Keratinocyte (primary cell): ENCODE data around the gene CFAP57.

Experiments used
- EZH2 ChIP-seq: IDR thresholded peaks from one replicate; pipeline ENCODE4 v1.6.1; 2012; ENCODE audit warnings: inconsistent platforms, mild to moderate bottlenecking, low read length, moderate library complexity
- TF ChIP-seq, protein P1 (sequence below), 3 experiments: IDR thresholded peaks in 1 of 3; conservative IDR thresholded peaks in 1 of 3; optimal IDR thresholded peaks in 1 of 3; 2 replicates in 2 of 3; 3 replicates in 1 of 3; pipeline versions ENCODE3 to v1.5.1; 2011; ENCODE audit warnings: low read length in 3 of 3, mild to moderate bottlenecking in 3 of 3, moderate library complexity in 2 of 3, control low read depth in 1 of 3, inconsistent platforms in 1 of 3; ENCODE audit not compliant: insufficient read depth in 2 of 3; ENCODE audit errors: extremely low read depth in 1 of 3

DNA sequence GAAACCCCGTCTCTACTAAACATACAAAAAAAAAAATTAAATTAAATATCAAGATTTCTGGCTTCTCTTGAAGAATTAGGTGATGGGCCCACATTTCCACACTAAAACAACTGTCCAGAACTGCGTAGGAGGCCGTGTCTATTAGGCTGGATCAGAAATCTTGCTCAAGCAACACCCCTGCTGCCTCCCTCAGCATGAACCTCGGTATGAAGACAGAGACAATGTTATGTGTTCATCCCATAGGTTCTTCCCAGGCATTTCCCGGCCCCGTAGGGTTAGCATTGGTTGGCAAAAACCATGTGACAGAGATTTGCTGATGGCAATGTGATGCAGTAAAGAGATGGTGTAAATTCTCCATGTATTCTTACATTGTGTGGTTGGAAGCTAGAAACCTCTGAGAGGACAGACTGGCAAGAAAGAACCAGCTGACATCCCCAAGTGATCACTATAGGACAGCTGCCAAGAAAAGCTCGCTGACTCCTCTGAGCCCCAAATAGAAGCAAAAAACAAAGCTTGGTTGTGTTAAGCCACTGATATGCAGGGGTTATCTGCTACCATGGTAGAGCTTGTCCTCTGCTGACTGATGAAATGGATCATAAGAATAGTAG, 34.6 kb upstream of the CFAP57 start:
- TF ChIP-seq, protein P1, sequence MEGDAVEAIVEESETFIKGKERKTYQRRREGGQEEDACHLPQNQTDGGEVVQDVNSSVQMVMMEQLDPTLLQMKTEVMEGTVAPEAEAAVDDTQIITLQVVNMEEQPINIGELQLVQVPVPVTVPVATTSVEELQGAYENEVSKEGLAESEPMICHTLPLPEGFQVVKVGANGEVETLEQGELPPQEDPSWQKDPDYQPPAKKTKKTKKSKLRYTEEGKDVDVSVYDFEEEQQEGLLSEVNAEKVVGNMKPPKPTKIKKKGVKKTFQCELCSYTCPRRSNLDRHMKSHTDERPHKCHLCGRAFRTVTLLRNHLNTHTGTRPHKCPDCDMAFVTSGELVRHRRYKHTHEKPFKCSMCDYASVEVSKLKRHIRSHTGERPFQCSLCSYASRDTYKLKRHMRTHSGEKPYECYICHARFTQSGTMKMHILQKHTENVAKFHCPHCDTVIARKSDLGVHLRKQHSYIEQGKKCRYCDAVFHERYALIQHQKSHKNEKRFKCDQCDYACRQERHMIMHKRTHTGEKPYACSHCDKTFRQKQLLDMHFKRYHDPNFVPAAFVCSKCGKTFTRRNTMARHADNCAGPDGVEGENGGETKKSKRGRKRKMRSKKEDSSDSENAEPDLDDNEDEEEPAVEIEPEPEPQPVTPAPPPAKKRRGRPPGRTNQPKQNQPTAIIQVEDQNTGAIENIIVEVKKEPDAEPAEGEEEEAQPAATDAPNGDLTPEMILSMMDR (optimal IDR thresholded peaks at IDR 0.05 in 1 of 3, IDR thresholded peaks at IDR 0.05 in 1 of 3, conservative IDR thresholded peaks at IDR 0.05 in 1 of 3; ENCODE audit: extremely low read depth in 1 of 3, insufficient read depth in 2 of 3, low read length in 3 of 3) = no peak
- TF ChIP-seq EZH2 = no peak
